Measurements from ENCODE around the gene PPY. TPM values are rescaled to one million over a fixed set of nuclear protein-coding genes. Genes with fewer than 3 reads are reported as not detected.

The PPY gene
- total RNA-seq, 1 donor, result not detected

Other genes starting within 250 kb of the PPY start
- 0.09 TPM in 1 of 2 replicates, not detected in the other for gene SOST, start 183.7 kb downstream of the PPY start, total RNA-seq (ENCODE audit: low replicate concordance)
- 29.9 and 37.5 TPM in 2 replicates for gene DUSP3, start 163.5 kb downstream of the PPY start, total RNA-seq (ENCODE audit: low replicate concordance)
- not detected in 2 replicates for gene CFAP97D1, start 162.0 kb downstream of the PPY start, total RNA-seq (ENCODE audit: low replicate concordance)
- gene MPP3, start 109.3 kb downstream of the PPY start, total RNA-seq (ENCODE audit: low replicate concordance), result 5.7 and 9.6 TPM in 2 replicates
- gene CD300LG, start 95.3 kb downstream of the PPY start, total RNA-seq (ENCODE audit: low replicate concordance), result not detected in 2 replicates
- gene MPP2, start 34.9 kb downstream of the PPY start, total RNA-seq (ENCODE audit: low replicate concordance), result 3.2 and 3.3 TPM in 2 replicates
- gene PYY, start 11.5 kb upstream of the PPY start, total RNA-seq (ENCODE audit: low replicate concordance), result not detected in 2 replicates
- gene NAGS, start 62.1 kb upstream of the PPY start, total RNA-seq (ENCODE audit: low replicate concordance), result 0.16 and 2.5 TPM in 2 replicates
- gene TMEM101, start 72.5 kb upstream of the PPY start, total RNA-seq (ENCODE audit: low replicate concordance), result 28.5 and 41.9 TPM in 2 replicates
- gene LSM12, start 124.2 kb upstream of the PPY start, total RNA-seq (ENCODE audit: low replicate concordance), result 13.2 and 77.5 TPM in 2 replicates
- 9.5 and 38.9 TPM in 2 replicates for gene G6PC3, start 128.3 kb upstream of the PPY start, total RNA-seq (ENCODE audit: low replicate concordance)
- gene HDAC5, start 181.2 kb upstream of the PPY start, total RNA-seq (ENCODE audit: low replicate concordance), result 29.4 and 53.1 TPM in 2 replicates
- 0.25 and 6.1 TPM in 2 replicates for gene HROB, start 199.5 kb upstream of the PPY start, total RNA-seq (ENCODE audit: low replicate concordance)
- gene ASB16, start 228.2 kb upstream of the PPY start, total RNA-seq (ENCODE audit: low replicate concordance), result 0.27 TPM in 1 of 2 replicates, not detected in the other
- 23.0 and 29.4 TPM in 2 replicates for gene TMUB2, start 244.5 kb upstream of the PPY start, total RNA-seq (ENCODE audit: low replicate concordance)

Data from fibroblast of the aortic adventitia (primary cell).